ENCODE measurements around the gene MMS19.
"Not testable (repeated sequence)": the region's sequence is repeated elsewhere in the genome, so short reads cannot be mapped to it uniquely, and the experiment has no call there.

MMS19 gene

DNA sequence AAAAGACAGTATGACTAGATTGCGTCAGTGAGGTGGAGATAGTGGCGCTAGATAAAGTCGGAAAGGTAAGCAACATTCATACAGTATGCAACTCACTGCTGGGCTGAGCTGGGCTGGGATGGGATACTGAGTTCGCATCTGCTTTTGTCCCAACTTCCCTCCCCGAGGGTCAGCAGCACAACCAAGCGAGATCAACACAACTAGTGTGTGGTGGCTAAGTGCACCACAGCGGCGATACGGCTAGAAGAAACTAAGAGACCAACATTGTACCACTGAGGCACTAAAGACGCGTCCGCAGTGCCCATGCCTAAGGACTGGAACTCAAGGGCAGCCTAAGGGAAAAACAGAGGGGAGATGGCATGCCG is 52.9 kb downstream of the MMS19 start:
- Histone ChIP-seq H3K9ac (ENCODE audit: low read depth, low read length) (peak overlapping the region; percentile 67), H3K27me3 (ENCODE audit: control insufficient read depth, insufficient read depth, low read length) (no peaks in the 10 kb centered on the region), H3K4me3 (ENCODE audit: low read depth, low read length) (peak overlapping the region; percentile 94), H3K27ac (ENCODE audit: low read depth, low read length) (peak overlapping the region; percentile 71), H3K36me3 (ENCODE audit: control insufficient read depth, insufficient read depth, low read length) (peaks cover 33% of the 10 kb centered on the region), H3K4me1 (ENCODE audit: control insufficient read depth, insufficient read depth, low read length) (peaks cover 8% of the 10 kb centered on the region), H3K9me3 (ENCODE audit: control insufficient read depth, insufficient read depth, low read length) (no peaks in the 10 kb centered on the region)

DNA sequence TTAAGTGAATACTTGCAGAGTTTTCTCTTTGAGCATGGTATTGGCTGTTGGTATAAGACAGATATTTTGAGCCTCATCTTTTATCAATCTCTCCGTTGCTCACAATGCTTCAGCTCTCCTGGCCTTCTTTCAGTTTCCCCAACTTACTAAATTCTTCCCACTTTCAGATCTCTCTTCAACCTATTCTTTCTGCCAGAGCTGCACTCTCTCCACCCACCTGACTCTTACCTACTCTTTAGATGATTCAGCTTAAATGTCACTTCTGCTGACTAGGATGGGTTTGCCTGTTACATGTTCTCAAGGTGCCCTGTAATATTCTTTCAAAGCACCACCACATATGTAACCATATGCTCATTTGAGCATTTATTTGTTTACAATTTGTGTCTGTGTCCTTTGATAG is 54.0 kb downstream of the MMS19 start:
- Histone ChIP-seq H3K4me1 (ENCODE audit: control insufficient read depth, insufficient read depth, low read length) (peaks cover 8% of the 10 kb centered on the region), H3K4me3 (ENCODE audit: low read depth, low read length) (peak overlapping the region; percentile 94), H3K27ac (ENCODE audit: low read depth, low read length) (no peak overlapping the region), H3K27me3 (ENCODE audit: control insufficient read depth, insufficient read depth, low read length) (no peaks in the 10 kb centered on the region), H3K9ac (ENCODE audit: low read depth, low read length) (no peak overlapping the region), H3K9me3 (ENCODE audit: control insufficient read depth, insufficient read depth, low read length) (no peaks in the 10 kb centered on the region), H3K36me3 (ENCODE audit: control insufficient read depth, insufficient read depth, low read length) (peaks cover 40% of the 10 kb centered on the region)

DNA sequence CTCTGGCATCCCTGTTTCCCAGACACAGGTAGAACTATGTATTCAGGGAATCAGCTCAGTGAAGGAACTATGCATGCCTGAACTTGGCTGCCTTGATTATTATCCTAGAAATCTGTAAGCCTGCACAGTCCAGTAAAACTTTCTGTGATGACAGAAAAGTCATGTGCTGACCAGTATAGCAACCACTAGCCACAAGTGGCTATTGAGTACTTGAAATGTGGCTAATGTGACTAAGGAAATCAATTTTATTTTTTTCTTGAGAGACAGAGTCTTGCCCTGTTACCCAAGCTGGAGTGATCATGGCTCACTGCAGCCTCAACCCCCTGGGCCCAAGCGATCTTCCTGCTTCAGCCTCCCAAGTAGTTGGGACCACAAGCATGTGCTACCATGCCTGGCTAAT is 55.9 kb downstream of the MMS19 start:
- Histone ChIP-seq H3K9ac (ENCODE audit: low read depth, low read length) (no peak overlapping the region), H3K36me3 (ENCODE audit: control insufficient read depth, insufficient read depth, low read length) (peaks cover 57% of the 10 kb centered on the region), H3K4me3 (ENCODE audit: low read depth, low read length) (no peak overlapping the region), H3K27ac (ENCODE audit: low read depth, low read length) (no peak overlapping the region), H3K27me3 (ENCODE audit: control insufficient read depth, insufficient read depth, low read length) (no peaks in the 10 kb centered on the region), H3K9me3 (ENCODE audit: control insufficient read depth, insufficient read depth, low read length) (no peaks in the 10 kb centered on the region), H3K4me1 (ENCODE audit: control insufficient read depth, insufficient read depth, low read length) (peaks cover 8% of the 10 kb centered on the region)

DNA sequence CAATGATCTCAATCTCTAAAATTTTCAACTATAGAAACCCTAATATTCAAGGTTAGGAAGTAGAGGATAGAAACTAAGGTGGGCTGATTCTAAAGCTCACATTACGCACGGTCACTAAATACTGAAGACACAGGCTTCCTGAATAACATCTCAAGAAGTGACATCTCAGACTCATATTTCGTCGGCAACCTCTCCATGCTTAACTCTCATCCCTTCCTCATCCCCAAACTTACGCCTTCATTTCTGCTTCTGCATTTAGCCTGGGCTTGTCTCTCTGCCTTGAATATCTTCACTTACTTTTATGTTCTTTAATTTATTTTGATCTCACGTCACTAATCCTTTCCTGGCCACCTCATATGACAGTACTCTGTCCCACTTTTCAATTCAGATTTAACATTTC is 63.0 kb downstream of the MMS19 start:
- H3K4me3 ChIP-seq (ENCODE audit: low read depth, low read length), result no peak overlapping the region
- no peaks in the 10 kb centered on the region for H3K4me1 ChIP-seq (ENCODE audit: control insufficient read depth, insufficient read depth, low read length)
- no peaks in the 10 kb centered on the region for H3K27me3 ChIP-seq (ENCODE audit: control insufficient read depth, insufficient read depth, low read length)
- H3K9ac ChIP-seq (ENCODE audit: low read depth, low read length), result no peak overlapping the region
- H3K27ac ChIP-seq (ENCODE audit: low read depth, low read length), result no peak overlapping the region
- peaks cover 83% of the 10 kb centered on the region for H3K36me3 ChIP-seq (ENCODE audit: control insufficient read depth, insufficient read depth, low read length)
- no peaks in the 10 kb centered on the region for H3K9me3 ChIP-seq (ENCODE audit: control insufficient read depth, insufficient read depth, low read length)

DNA sequence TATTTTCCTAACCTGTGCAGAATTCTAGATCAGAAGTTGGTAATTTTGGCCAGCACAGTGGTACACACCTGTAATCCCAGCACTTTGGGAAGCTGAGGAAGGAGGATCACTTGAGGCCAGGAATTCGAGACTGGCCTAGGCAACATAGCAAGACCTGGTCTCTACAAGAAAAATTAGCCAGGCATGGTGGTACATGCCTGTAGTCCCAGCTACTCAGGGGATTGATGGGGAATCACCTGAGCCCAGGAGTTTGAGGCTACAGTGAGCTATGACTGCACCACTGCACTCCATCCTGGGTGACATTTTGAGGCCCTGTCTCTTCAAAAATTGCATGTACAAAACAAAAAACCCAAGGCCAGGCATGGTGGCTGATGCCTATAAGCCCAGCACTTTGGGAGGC is 63.7 kb downstream of the MMS19 start:
- H3K27ac ChIP-seq (ENCODE audit: low read depth, low read length), result peak overlapping the region; percentile 0
- peaks cover 86% of the 10 kb centered on the region for H3K36me3 ChIP-seq (ENCODE audit: control insufficient read depth, insufficient read depth, low read length)
- no peaks in the 10 kb centered on the region for H3K4me1 ChIP-seq (ENCODE audit: control insufficient read depth, insufficient read depth, low read length)
- no peak overlapping the region for H3K4me3 ChIP-seq (ENCODE audit: low read depth, low read length)
- H3K27me3 ChIP-seq (ENCODE audit: control insufficient read depth, insufficient read depth, low read length), result no peaks in the 10 kb centered on the region
- no peaks in the 10 kb centered on the region for H3K9me3 ChIP-seq (ENCODE audit: control insufficient read depth, insufficient read depth, low read length)
- no peak overlapping the region for H3K9ac ChIP-seq (ENCODE audit: low read depth, low read length)

DNA sequence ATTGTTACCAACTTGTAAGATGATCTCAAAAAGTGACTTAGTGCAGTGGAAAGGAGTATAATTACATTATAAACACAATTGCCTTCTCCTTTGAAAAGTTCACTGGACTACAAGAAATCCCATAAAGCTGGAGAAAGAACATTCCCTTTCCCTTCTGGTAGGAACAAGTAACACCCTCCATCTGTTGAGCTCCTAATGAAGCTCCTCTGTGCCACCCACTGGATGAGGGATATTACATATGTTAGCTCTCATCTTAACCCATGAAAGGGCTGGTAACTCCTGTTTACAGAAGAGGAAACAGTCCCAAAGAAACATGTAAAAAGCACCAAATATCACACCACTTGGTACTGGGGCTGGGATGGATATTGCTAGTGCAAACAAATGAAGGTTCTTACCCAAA is 64.2 kb downstream of the MMS19 start:
- Histone ChIP-seq H3K9ac (ENCODE audit: low read depth, low read length) (no peak overlapping the region), H3K9me3 (ENCODE audit: control insufficient read depth, insufficient read depth, low read length) (no peaks in the 10 kb centered on the region), H3K27me3 (ENCODE audit: control insufficient read depth, insufficient read depth, low read length) (no peaks in the 10 kb centered on the region), H3K4me1 (ENCODE audit: control insufficient read depth, insufficient read depth, low read length) (no peaks in the 10 kb centered on the region), H3K36me3 (ENCODE audit: control insufficient read depth, insufficient read depth, low read length) (peaks cover 86% of the 10 kb centered on the region), H3K4me3 (ENCODE audit: low read depth, low read length) (no peak overlapping the region), H3K27ac (ENCODE audit: low read depth, low read length) (peak overlapping the region; percentile 0)

DNA sequence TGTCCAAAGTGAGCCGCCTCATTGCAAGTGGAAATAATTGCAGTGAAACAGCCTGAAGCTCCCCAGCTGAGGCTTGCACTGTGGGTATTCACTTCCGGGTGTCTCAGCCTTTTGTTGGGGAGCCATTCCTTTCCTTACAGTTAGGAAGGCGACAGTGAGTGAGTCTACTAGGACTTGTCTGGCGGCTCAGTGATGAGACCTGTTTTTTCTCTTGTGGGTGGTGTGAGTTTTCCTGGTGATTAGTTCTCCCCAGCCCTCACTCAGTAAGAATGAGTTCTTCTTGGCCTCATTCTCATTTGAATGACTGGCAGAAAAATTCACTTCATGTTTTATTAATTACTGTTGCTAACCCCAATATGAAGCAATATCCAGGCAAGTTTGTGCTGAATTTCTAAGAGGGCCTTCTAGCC is 69.6 kb downstream of the MMS19 start:
- H3K9me3 ChIP-seq (ENCODE audit: control insufficient read depth, insufficient read depth, low read length), result no peaks in the 10 kb centered on the region
- H3K36me3 ChIP-seq (ENCODE audit: control insufficient read depth, insufficient read depth, low read length), result peaks cover 56% of the 10 kb centered on the region
- H3K4me1 ChIP-seq (ENCODE audit: control insufficient read depth, insufficient read depth, low read length), result peaks cover 10% of the 10 kb centered on the region
- peak overlapping the region; percentile 94 for H3K9ac ChIP-seq (ENCODE audit: low read depth, low read length)
- peak overlapping the region; percentile 94 for H3K27ac ChIP-seq (ENCODE audit: low read depth, low read length)
- H3K4me3 ChIP-seq (ENCODE audit: low read depth, low read length), result peak overlapping the region; percentile 95
- H3K27me3 ChIP-seq (ENCODE audit: control insufficient read depth, insufficient read depth, low read length), result no peaks in the 10 kb centered on the region

DNA sequence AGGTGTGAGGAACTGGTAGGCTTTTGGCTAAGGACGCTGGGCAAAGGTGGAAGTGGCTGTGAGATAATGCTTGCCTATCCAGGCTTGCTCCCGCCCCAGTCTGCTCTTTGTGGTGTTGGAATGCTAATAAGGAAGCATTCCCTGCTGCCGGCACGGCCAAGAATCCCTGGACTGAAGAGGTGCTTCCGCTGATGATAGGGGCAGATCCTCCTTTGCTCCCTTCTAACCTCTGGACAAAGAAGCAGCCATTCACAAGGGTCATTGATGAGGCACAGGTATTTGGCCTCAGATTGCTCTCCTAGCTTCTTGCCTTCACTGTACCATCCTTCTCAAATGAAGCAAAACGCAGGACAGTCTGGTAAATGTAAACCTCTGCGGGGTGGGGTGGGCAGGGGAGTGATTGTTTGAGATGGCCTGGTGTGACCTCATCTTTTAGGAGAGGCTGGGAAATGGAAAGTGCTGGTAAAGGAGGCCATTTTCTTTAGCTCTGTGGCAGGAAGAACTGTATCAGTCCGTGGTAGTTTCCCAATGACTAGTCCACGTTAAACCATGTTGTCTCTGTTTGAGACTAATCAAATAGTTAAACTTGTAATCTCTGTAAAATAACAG is 70.5 kb downstream of the MMS19 start:
- peak overlapping the region; percentile 94 for H3K9ac ChIP-seq (ENCODE audit: low read depth, low read length)
- H3K36me3 ChIP-seq (ENCODE audit: control insufficient read depth, insufficient read depth, low read length), result peaks cover 51% of the 10 kb centered on the region
- H3K4me3 ChIP-seq (ENCODE audit: low read depth, low read length), result peak overlapping the region; percentile 95
- H3K4me1 ChIP-seq (ENCODE audit: control insufficient read depth, insufficient read depth, low read length), result peaks cover 10% of the 10 kb centered on the region
- no peaks in the 10 kb centered on the region for H3K9me3 ChIP-seq (ENCODE audit: control insufficient read depth, insufficient read depth, low read length)
- no peaks in the 10 kb centered on the region for H3K27me3 ChIP-seq (ENCODE audit: control insufficient read depth, insufficient read depth, low read length)
- H3K27ac ChIP-seq (ENCODE audit: low read depth, low read length), result peak overlapping the region; percentile 94

DNA sequence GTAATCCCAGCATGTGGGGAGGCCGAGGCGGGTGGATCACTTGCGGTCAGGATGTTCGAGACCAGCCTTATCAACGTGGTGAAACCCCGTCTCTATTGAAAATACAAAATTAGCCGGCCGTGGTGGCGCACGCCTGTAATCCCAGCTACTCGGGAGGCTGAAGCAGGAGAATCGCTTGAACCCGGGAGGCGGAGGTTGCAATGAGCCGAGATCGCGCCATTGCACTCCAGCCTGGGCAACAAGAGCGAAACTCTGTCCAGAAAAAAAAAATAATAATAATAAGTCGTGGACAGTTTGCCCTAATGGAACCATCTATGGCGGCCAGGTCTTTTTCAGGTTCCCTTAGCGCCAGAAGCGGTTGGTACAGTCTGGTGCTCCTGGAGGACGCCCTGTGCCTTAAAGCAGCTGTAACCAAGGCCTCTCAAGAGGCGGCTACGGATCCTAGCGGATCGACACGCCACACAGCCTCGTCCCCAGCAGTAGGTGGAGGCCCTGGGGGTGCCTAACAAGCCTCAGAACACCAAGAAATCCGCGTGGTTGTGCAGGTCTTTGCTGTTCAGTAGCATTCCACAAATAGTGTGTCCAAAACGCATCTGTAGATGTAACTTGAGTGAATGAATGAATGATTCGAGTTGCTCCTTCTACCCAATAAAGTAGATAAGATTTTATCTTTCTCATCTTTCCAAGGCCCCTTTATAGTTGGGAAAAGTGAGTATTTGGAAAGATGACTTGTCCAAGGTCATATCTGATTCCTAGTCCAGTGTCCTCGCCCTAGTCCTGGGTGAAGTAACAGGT is 71.2 kb downstream of the MMS19 start:
- Histone ChIP-seq H3K9me3 (ENCODE audit: control insufficient read depth, insufficient read depth, low read length) (no peaks in the 10 kb centered on the region), H3K36me3 (ENCODE audit: control insufficient read depth, insufficient read depth, low read length) (peaks cover 48% of the 10 kb centered on the region), H3K9ac (ENCODE audit: low read depth, low read length) (peak overlapping the region; percentile 94), H3K27me3 (ENCODE audit: control insufficient read depth, insufficient read depth, low read length) (no peaks in the 10 kb centered on the region), H3K27ac (ENCODE audit: low read depth, low read length) (peak overlapping the region; percentile 94), H3K4me1 (ENCODE audit: control insufficient read depth, insufficient read depth, low read length) (peaks cover 10% of the 10 kb centered on the region), H3K4me3 (ENCODE audit: low read depth, low read length) (peak overlapping the region; percentile 95)

DNA sequence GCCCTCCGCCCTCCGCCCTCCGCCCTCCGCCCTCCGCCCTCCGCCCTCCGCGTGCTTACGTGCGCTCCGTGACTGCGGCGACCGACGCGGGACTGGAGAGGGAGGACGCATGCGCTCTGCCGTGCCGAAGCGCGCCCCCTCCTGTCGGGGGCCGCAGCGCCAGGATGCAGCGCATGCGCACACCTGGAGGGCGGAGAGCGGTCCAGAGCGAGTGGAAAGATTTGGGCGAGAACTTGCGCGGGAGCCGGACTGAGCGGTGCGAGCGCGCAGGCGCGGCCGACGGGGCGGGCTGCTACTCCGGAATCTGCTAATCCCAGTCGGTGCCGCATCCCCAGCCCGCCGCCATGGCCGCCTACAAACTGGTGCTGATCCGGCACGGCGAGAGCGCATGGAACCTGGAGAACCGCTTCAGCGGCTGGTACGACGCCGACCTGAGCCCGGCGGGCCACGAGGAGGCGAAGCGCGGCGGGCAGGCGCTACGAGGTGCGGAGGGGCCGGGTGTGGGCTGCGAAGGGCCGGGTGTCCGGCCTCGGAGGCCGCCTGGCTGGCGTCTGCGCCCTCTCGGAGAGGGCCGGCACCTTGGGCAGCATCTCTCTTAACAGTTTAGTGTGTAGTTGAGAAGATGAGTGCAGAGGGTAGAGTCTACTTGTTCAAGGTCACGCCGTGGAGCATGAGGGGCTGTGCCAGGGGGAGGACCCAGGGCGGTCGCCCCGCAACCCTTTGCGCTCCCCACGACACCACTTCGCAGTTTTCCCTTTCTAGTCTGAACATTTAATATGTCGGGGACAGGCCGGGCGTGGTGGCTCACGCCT is 72.1 kb downstream of the MMS19 start, which contains the start of gene PGAM1:
TSS of gene PGAM1 (plus strand) at position 228 of the 812 bp plus-strand sequence. CDS start at position 345, 117 bp downstream.
- H3K27ac ChIP-seq (ENCODE audit: low read depth, low read length), result peak within 1 kb of the TSS; percentile 94
- H3K4me1 ChIP-seq (ENCODE audit: control insufficient read depth, insufficient read depth, low read length), result peaks cover 10% of the 10 kb centered on the region
- H3K9me3 ChIP-seq (ENCODE audit: control insufficient read depth, insufficient read depth, low read length), result no peaks in the 10 kb centered on the region
- H3K27me3 ChIP-seq (ENCODE audit: control insufficient read depth, insufficient read depth, low read length), result no peaks in the 10 kb centered on the region
- peak within 1 kb of the TSS; percentile 94 for H3K9ac ChIP-seq (ENCODE audit: low read depth, low read length)
- H3K4me3 ChIP-seq (ENCODE audit: low read depth, low read length), result peak within 1 kb of the TSS; percentile 97
- peaks cover 40% of the 10 kb centered on the region for H3K36me3 ChIP-seq (ENCODE audit: control insufficient read depth, insufficient read depth, low read length)

DNA sequence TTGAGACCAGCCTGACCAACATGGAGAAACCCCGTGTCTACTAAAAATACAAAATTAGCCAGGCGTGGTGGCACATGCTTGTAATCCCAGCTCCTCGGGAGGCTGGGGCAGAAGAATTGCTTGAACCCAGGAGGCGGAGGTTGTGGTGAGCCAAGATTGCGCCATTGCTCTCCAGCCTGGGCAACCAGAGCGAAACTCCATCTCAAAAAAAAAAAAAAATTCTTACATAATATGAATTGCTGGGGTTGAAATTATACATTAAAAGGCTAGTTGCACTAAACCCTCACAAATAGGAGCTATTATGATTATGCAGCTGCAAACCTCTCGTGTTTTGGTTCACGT is 74.5 kb downstream of the MMS19 start:
- not testable (repeated sequence) for H3K27ac ChIP-seq (ENCODE audit: low read depth, low read length)

More for the DNA sequence above, 74.5 kb downstream of the MMS19 start:
- not testable (repeated sequence) for H3K9ac ChIP-seq (ENCODE audit: low read depth, low read length); H3K9me3 ChIP-seq (ENCODE audit: control insufficient read depth, insufficient read depth, low read length); H3K4me3 ChIP-seq (ENCODE audit: low read depth, low read length); H3K27me3 ChIP-seq (ENCODE audit: control insufficient read depth, insufficient read depth, low read length)
- Histone ChIP-seq H3K4me1 (ENCODE audit: control insufficient read depth, insufficient read depth, low read length) (peaks cover 14% of the 10 kb centered on the region), H3K36me3 (ENCODE audit: control insufficient read depth, insufficient read depth, low read length) (peaks cover 17% of the 10 kb centered on the region)

Measured in HUES48 (cell line).